Measurements from ENCODE around the gene PADI1.

DNA sequence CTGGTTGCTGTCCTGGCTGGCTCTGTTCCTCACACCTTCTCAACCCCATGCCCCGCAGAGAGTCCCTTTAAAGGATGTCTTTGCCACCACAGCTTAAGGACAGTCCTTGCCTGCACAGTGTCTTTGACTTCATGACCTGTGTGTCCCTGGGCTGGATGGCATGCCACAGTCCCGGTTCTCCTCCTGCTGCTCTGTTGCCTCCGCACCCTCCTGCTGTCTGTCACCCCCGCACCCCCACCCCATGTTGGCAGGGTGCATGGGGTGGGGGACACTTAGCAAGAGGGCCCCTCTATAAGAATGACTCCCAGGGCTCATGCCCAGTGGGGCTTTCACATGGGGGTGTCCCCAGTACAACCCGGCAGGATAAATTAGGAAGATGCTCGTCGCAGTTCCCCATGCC is 41.6 kb upstream of the PADI1 start:
- TF ChIP-seq POLR2AphosphoS5 (IDR thresholded peaks at IDR 0.05; ENCODE audit: low read depth, low read length) (no peak), TCF7L2 (IDR thresholded peaks at IDR 0.05; ENCODE audit: borderline replicate concordance, extremely low read depth, insufficient read depth, insufficient read length) (no peak), EZH2 (IDR thresholded peaks at IDR 0.05) (no peak), RAD21 (IDR thresholded peaks at IDR 0.05; ENCODE audit: low read depth) (no peak)
- TF ChIP-seq, protein P1, sequence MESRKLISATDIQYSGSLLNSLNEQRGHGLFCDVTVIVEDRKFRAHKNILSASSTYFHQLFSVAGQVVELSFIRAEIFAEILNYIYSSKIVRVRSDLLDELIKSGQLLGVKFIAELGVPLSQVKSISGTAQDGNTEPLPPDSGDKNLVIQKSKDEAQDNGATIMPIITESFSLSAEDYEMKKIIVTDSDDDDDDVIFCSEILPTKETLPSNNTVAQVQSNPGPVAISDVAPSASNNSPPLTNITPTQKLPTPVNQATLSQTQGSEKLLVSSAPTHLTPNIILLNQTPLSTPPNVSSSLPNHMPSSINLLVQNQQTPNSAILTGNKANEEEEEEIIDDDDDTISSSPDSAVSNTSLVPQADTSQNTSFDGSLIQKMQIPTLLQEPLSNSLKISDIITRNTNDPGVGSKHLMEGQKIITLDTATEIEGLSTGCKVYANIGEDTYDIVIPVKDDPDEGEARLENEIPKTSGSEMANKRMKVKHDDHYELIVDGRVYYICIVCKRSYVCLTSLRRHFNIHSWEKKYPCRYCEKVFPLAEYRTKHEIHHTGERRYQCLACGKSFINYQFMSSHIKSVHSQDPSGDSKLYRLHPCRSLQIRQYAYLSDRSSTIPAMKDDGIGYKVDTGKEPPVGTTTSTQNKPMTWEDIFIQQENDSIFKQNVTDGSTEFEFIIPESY (IDR thresholded peaks at IDR 0.05; ENCODE audit: extremely low read depth, insufficient replicate concordance, low read length): no peak
- TF ChIP-seq, protein P2, sequence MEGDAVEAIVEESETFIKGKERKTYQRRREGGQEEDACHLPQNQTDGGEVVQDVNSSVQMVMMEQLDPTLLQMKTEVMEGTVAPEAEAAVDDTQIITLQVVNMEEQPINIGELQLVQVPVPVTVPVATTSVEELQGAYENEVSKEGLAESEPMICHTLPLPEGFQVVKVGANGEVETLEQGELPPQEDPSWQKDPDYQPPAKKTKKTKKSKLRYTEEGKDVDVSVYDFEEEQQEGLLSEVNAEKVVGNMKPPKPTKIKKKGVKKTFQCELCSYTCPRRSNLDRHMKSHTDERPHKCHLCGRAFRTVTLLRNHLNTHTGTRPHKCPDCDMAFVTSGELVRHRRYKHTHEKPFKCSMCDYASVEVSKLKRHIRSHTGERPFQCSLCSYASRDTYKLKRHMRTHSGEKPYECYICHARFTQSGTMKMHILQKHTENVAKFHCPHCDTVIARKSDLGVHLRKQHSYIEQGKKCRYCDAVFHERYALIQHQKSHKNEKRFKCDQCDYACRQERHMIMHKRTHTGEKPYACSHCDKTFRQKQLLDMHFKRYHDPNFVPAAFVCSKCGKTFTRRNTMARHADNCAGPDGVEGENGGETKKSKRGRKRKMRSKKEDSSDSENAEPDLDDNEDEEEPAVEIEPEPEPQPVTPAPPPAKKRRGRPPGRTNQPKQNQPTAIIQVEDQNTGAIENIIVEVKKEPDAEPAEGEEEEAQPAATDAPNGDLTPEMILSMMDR (IDR thresholded peaks at IDR 0.05 in 2 of 3, conservative IDR thresholded peaks at IDR 0.05 in 1 of 3; ENCODE audit: borderline replicate concordance in 1 of 3, insufficient read depth in 1 of 3, low read depth in 2 of 3, low read length in 2 of 3): no peak
- TF ChIP-seq, protein P3, sequence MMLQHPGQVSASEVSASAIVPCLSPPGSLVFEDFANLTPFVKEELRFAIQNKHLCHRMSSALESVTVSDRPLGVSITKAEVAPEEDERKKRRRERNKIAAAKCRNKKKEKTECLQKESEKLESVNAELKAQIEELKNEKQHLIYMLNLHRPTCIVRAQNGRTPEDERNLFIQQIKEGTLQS (IDR thresholded peaks at IDR 0.05): no peak
